Measurements from ENCODE around the gene PRXL2B. TPM values are rescaled to one million over a fixed set of nuclear protein-coding genes. Genes with fewer than 3 reads are reported as not detected.

The PRXL2B gene
- total and polyA plus RNA-seq, 4 donors: 4.6 to 10.2 (median 8.1) TPM

- no peaks in the 10 kb centered on the region for H3K4me1 ChIP-seq (ENCODE audit: control insufficient read depth in 4 of 4, insufficient read depth in 4 of 4, low read length in 3 of 4)
- no peaks in the 10 kb centered on the region for H3K36me3 ChIP-seq (ENCODE audit: control insufficient read depth in 4 of 4, insufficient read depth in 3 of 4, low read depth in 1 of 4, low read length in 3 of 4)
- WGBS: 88% methylated on average over 36 of the region's 36 CpGs
- H3K9me3 ChIP-seq (ENCODE audit: control insufficient read depth in 4 of 4, low read length in 3 of 4): no peaks in the 10 kb centered on the region
- no peak for DNase-seq (ENCODE audit: low spot score)
- TF ChIP-seq EGR1 (IDR thresholded peaks at IDR 0.05; ENCODE audit: low read depth in 2 of 2): no peak
- H3K4me3 ChIP-seq (ENCODE audit: low read depth in 1 of 3, low read length in 3 of 3): no peak overlapping the region
- H3K9ac ChIP-seq (ENCODE audit: low read depth in 1 of 2, low read length in 2 of 2): no peak overlapping the region
- H3K27me3 ChIP-seq (ENCODE audit: control insufficient read depth in 4 of 4, insufficient read depth in 4 of 4, low read length in 3 of 4): no peaks in the 10 kb centered on the region
- H3K27ac ChIP-seq (ENCODE audit: low read depth in 1 of 2, low read length in 2 of 2): no peak overlapping the region
Observed at GRCh38 chr1:2606881-2607621, 20.5 kb downstream of the PRXL2B start.

- H3K27me3 ChIP-seq (ENCODE audit: control insufficient read depth in 4 of 4, insufficient read depth in 4 of 4, low read length in 3 of 4): no peaks in the 10 kb centered on the region
- no peak overlapping the region for H3K4me3 ChIP-seq (ENCODE audit: low read depth in 1 of 3, low read length in 3 of 3)
- H3K4me1 ChIP-seq (ENCODE audit: control insufficient read depth in 4 of 4, insufficient read depth in 4 of 4, low read length in 3 of 4): no peaks in the 10 kb centered on the region
- no peak for DNase-seq (ENCODE audit: low spot score)
- H3K27ac ChIP-seq (ENCODE audit: low read depth in 1 of 2, low read length in 2 of 2): no peak overlapping the region
- 84% methylated on average over 13 of the region's 13 CpGs for WGBS
- no peaks in the 10 kb centered on the region for H3K9me3 ChIP-seq (ENCODE audit: control insufficient read depth in 4 of 4, low read length in 3 of 4)
- no peak for TF ChIP-seq CTCF (IDR thresholded peaks at IDR 0.05; ENCODE audit: low read depth, low read length, missing input control)
- no peak for TF ChIP-seq TAF1 (conservative IDR thresholded peaks at IDR 0.05)
- TF ChIP-seq FOXA2 (IDR thresholded peaks at IDR 0.05): no peak
- TF ChIP-seq EGR1 (IDR thresholded peaks at IDR 0.05; ENCODE audit: low read depth in 2 of 2): no peak
- no peak for TF ChIP-seq REST (IDR thresholded peaks at IDR 0.05)
- TF ChIP-seq MAX (IDR thresholded peaks at IDR 0.05): no peak
- TF ChIP-seq RAD21 (IDR thresholded peaks at IDR 0.05): no peak
- TF ChIP-seq JUND (IDR thresholded peaks at IDR 0.05): no peak
- no peak for TF ChIP-seq GABPA (IDR thresholded peaks at IDR 0.05 in 1 of 2, conservative IDR thresholded peaks at IDR 0.05 in 1 of 2)
- no peak for TF ChIP-seq SP1 (IDR thresholded peaks at IDR 0.05)
- no peak for TF ChIP-seq ATF3 (IDR thresholded peaks at IDR 0.05)
- TF ChIP-seq HNF4A (conservative IDR thresholded peaks at IDR 0.05): no peak
- no peak overlapping the region for H3K9ac ChIP-seq (ENCODE audit: low read depth in 1 of 2, low read length in 2 of 2)
- no peaks in the 10 kb centered on the region for H3K36me3 ChIP-seq (ENCODE audit: control insufficient read depth in 4 of 4, insufficient read depth in 3 of 4, low read depth in 1 of 4, low read length in 3 of 4)
Observed at GRCh38 chr1:2607641-2608091, 21.1 kb downstream of the PRXL2B start.
